CD4-positive, alpha-beta T cell (primary cell): ENCODE measurements around the gene KCND1. TPM values are rescaled to one million over a fixed set of nuclear protein-coding genes. Genes with fewer than 3 reads are reported as not detected.
A peak's percentile ranks its signal among the peaks of the same experiment; 100 is the strongest.

Experiments used
- ATAC-seq: fragments of 200-7000 bp; cut with Tn5 transposase; one replicate; pipeline ENCODE4 v1.10.0; 2022; ENCODE audit warnings: mild to moderate bottlenecking; ENCODE audit not compliant: poor library complexity
- CTCF ChIA-PET: fragments of 350-600 bp; sonication (Branson Sonifier 250); formaldehyde crosslinking; loops from one replicate; lab custom pipeline; 2021; ENCODE audit warnings: antibody characterized with exemption, inconsistent platforms; lab: Charles Lee
- POLR2A ChIA-PET: fragments of 350-600 bp; sonication (Branson Sonifier 250); formaldehyde crosslinking; loops from one replicate; lab custom pipeline; 2021; ENCODE audit warnings: antibody characterized with exemption, inconsistent platforms; lab: Charles Lee
- DNase-seq, 14 experiments: peaks; one replicate each; pipeline ENCODE4 v3.0.0-alpha.2; 2013 to 2020; ENCODE audit warnings: mixed read lengths in 2 of 14
- H3K27ac ChIP-seq, 2 donors: one replicate each; pipeline versions ENCODE4 v1.5.1 to v1.7.0; 2013; ENCODE audit warnings: low read length in 2 of 2, low read depth in 1 of 2, mild to moderate bottlenecking in 1 of 2
- H3K27me3 ChIP-seq, 2 experiments: 1 replicate in 1 of 2; 2 replicates in 1 of 2; pipeline versions ENCODE4 v1.6.1 to v1.7.0; 2013; ENCODE audit warnings: low read length in 2 of 2, control low read depth in 1 of 2, mild to moderate bottlenecking in 1 of 2, moderate library complexity in 1 of 2; ENCODE audit not compliant: insufficient read depth in 2 of 2, control insufficient read depth in 1 of 2
- H3K36me3 ChIP-seq: one replicate; pipeline ENCODE4 v1.6.1; 2013; ENCODE audit warnings: low read length, control low read depth; ENCODE audit not compliant: insufficient read depth
- H3K4me1 ChIP-seq: one replicate; pipeline ENCODE4 v1.6.1; 2013; ENCODE audit warnings: low read length, control low read depth; ENCODE audit not compliant: insufficient read depth
- H3K4me3 ChIP-seq: one replicate; pipeline ENCODE4 v1.5.1; 2013; ENCODE audit warnings: mild to moderate bottlenecking, low read length, moderate library complexity
- H3K9me3 ChIP-seq, 2 experiments: 1 replicate in 1 of 2; 2 replicates in 1 of 2; pipeline versions ENCODE4 v1.6.1 to v1.7.0; 2013; ENCODE audit warnings: low read length in 2 of 2, mild to moderate bottlenecking in 2 of 2, control low read depth in 1 of 2, moderate library complexity in 1 of 2; ENCODE audit not compliant: control insufficient read depth in 1 of 2, insufficient read depth in 1 of 2
- H3K27ac Mint-ChIP-seq: one replicate; pipeline ENCODE4 v1.8.0; 2020; ENCODE audit warnings: mixed read lengths
- H3K27me3 Mint-ChIP-seq: one replicate; pipeline ENCODE4 v1.8.0; 2021; ENCODE audit warnings: mixed read lengths
- H3K36me3 Mint-ChIP-seq: one replicate; pipeline ENCODE4 v1.8.0; 2021; ENCODE audit warnings: low read depth, mixed read lengths
- H3K4me1 Mint-ChIP-seq: one replicate; pipeline ENCODE4 v1.8.0; 2021; ENCODE audit warnings: low read depth, mixed read lengths
- H3K4me3 Mint-ChIP-seq: one replicate; pipeline ENCODE4 v1.8.0; 2020; ENCODE audit warnings: mild to moderate bottlenecking, mixed read lengths
- H3K9me3 Mint-ChIP-seq: one replicate; pipeline ENCODE4 v1.8.0; 2020; ENCODE audit warnings: mixed read lengths
- intact Hi-C, 2 experiments: fragments of 100-400 bp; cut with DNase I in 1 of 2; cut with micrococcal nuclease in 1 of 2; formaldehyde crosslinking; loops; one replicate each; pipeline versions ENCODE4 v1.15.1 to v1.9.0; 2023 to 2025; cut with DNase I, micrococcal nuclease
- total RNA-seq, 174 experiments: library from RNA in 2 of 174; stranded (reverse) in 2 of 174; gene quantifications; one replicate each; pipeline ENCODE4 v1.2.3 and lab custom pipeline; 2021 to 2026
- TF ChIP-seq, protein P1 (sequence below): fragments of 200-600 bp; IDR thresholded peaks from one replicate; pipeline ENCODE4 v1.8.0; 2022; ENCODE audit warnings: antibody characterized with exemption, mild to moderate bottlenecking

Gene KCND1
- total RNA-seq, 2 experiments from 2014 or later = 1.5 to 2.7 TPM

- DNase-seq (peak in 1 of 14 experiments; percentile 6), ATAC-seq (no peak)
- Histone ChIP-seq H3K27me3 (no peaks in the 10 kb centered on the region), H3K36me3 (peaks cover 43% of the 10 kb centered on the region), H3K9me3 (no peaks in the 10 kb centered on the region), H3K4me3 (no peak overlapping the region), H3K27ac (peak overlapping the region; percentile 46 to 68), H3K4me1 (peaks cover 52% of the 10 kb centered on the region)
- peaks cover 62% of the 10 kb centered on the region for H3K4me1 Mint-ChIP-seq
- CTCF ChIA-PET = no interaction called here
- POLR2A ChIA-PET = interaction anchor here (1.6 to 2.2 kb wide), 2 partner anchors 13 to 14 kb away, joined by 4 to 7 read pairs; no protein-coding TSS in a partner anchor
- H3K9me3 Mint-ChIP-seq = no peaks in the 10 kb centered on the region
- intact Hi-C loops = no loop called here
- H3K36me3 Mint-ChIP-seq = peaks cover 63% of the 10 kb centered on the region
- H3K27me3 Mint-ChIP-seq = no peaks in the 10 kb centered on the region
- TF ChIP-seq, protein P1, sequence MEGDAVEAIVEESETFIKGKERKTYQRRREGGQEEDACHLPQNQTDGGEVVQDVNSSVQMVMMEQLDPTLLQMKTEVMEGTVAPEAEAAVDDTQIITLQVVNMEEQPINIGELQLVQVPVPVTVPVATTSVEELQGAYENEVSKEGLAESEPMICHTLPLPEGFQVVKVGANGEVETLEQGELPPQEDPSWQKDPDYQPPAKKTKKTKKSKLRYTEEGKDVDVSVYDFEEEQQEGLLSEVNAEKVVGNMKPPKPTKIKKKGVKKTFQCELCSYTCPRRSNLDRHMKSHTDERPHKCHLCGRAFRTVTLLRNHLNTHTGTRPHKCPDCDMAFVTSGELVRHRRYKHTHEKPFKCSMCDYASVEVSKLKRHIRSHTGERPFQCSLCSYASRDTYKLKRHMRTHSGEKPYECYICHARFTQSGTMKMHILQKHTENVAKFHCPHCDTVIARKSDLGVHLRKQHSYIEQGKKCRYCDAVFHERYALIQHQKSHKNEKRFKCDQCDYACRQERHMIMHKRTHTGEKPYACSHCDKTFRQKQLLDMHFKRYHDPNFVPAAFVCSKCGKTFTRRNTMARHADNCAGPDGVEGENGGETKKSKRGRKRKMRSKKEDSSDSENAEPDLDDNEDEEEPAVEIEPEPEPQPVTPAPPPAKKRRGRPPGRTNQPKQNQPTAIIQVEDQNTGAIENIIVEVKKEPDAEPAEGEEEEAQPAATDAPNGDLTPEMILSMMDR = no peak
- H3K27ac Mint-ChIP-seq = peak overlapping the region; percentile 98
- H3K4me3 Mint-ChIP-seq = peak overlapping the region; percentile 2
These were observed 37.9 kb downstream of the KCND1 start for GRCh38 chrX:48933757-48934156.

DNA sequence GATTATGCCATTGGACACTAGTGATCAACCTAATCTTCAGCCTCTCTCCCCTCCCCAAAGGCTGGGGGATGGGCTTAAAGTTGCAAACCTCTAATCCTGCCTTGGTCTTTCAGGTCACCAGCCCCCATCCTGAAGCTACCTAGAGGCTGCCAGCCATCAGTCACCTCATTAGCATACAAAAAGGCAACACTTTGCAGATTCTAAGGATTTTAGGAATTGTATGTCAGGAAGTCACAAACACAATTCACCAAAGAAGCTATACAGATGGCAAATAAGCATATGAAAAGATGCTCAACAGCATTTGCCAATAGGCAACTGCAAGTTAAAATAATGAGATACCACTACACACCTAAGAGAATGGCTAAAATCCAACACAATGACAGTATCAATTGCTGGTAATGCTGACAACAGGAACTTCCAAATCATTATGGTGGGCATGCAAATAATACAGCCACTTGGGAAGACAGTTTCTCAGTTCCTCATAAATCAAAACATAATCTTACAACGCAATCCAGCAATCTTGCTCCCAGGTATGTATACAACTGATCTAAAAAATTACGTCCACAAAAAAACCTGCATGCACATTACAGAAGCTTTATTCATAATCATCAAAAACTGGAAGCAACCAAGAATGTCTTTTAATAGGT is 43.8 kb downstream of the KCND1 start:
- no peaks in the 10 kb centered on the region for H3K9me3 ChIP-seq
- Mint-ChIP-seq H3K27ac (no peak overlapping the region), H3K4me3 (no peak overlapping the region), H3K36me3 (peaks cover 59% of the 10 kb centered on the region), H3K27me3 (no peaks in the 10 kb centered on the region), H3K4me1 (peaks cover 20% of the 10 kb centered on the region), H3K9me3 (no peaks in the 10 kb centered on the region)
- intact Hi-C loops = no loop called here
- CTCF ChIA-PET = interaction anchor here (2.6 kb wide), 1 partner anchor 9 kb away, joined by 8 read pairs; no protein-coding TSS in a partner anchor
- POLR2A ChIA-PET = interaction anchor here (0.9 to 1.3 kb wide), 3 partner anchors 8 to 12 kb away, joined by 3 to 5 read pairs (median 3); no protein-coding TSS in a partner anchor
- TF ChIP-seq, protein P1 = no peak
- peaks cover 34% of the 10 kb centered on the region for H3K4me1 ChIP-seq
- H3K4me3 ChIP-seq = no peak overlapping the region
- peaks cover 62% of the 10 kb centered on the region for H3K36me3 ChIP-seq
- no peak for ATAC-seq
- H3K27ac ChIP-seq = no peak overlapping the region
- no peaks in the 10 kb centered on the region for H3K27me3 ChIP-seq
- DNase-seq = no peak

- ChIA-PET CTCF (interaction anchor here (2.6 kb wide), 1 partner anchor 10 kb away, joined by 8 read pairs; no protein-coding TSS in a partner anchor), POLR2A (interaction anchor here (0.9 to 1.3 kb wide), 3 partner anchors 8 to 13 kb away, joined by 3 to 5 read pairs (median 3); no protein-coding TSS in a partner anchor)
- Histone ChIP-seq H3K27ac (no peak overlapping the region), H3K9me3 (no peaks in the 10 kb centered on the region), H3K36me3 (peaks cover 67% of the 10 kb centered on the region), H3K4me1 (peaks cover 42% of the 10 kb centered on the region), H3K27me3 (no peaks in the 10 kb centered on the region), H3K4me3 (no peak overlapping the region)
- H3K27ac Mint-ChIP-seq = no peak overlapping the region
- peaks cover 21% of the 10 kb centered on the region for H3K4me1 Mint-ChIP-seq
- H3K27me3 Mint-ChIP-seq = no peaks in the 10 kb centered on the region
- no peak overlapping the region for H3K4me3 Mint-ChIP-seq
- peaks cover 60% of the 10 kb centered on the region for H3K36me3 Mint-ChIP-seq
- ATAC-seq (no peak), DNase-seq (no peak)
- H3K9me3 Mint-ChIP-seq = no peaks in the 10 kb centered on the region
- TF ChIP-seq, protein P1 = no peak
- intact Hi-C loops = no loop called here
These were observed 44.5 kb downstream of the KCND1 start for GRCh38 chrX:48927123-48927522.
